Measurements from ENCODE around the gene PDHB.
"Not testable (repeated sequence)": the region's sequence is repeated elsewhere in the genome, so short reads cannot be mapped to it uniquely, and the experiment has no call there.

PDHB gene
- 60.1 to 80.4 (median 64.4) reads per million in 4 experiments for total RNA-seq

- DNase-seq, result peak; percentile 79
These were observed at the start of gene PDHB for GRCh38 chr3:58433400-58434167. TSS of gene PDHB (minus strand) at chr3:58433832. CDS start at chr3:58433809, 23 bp downstream.

DNA sequence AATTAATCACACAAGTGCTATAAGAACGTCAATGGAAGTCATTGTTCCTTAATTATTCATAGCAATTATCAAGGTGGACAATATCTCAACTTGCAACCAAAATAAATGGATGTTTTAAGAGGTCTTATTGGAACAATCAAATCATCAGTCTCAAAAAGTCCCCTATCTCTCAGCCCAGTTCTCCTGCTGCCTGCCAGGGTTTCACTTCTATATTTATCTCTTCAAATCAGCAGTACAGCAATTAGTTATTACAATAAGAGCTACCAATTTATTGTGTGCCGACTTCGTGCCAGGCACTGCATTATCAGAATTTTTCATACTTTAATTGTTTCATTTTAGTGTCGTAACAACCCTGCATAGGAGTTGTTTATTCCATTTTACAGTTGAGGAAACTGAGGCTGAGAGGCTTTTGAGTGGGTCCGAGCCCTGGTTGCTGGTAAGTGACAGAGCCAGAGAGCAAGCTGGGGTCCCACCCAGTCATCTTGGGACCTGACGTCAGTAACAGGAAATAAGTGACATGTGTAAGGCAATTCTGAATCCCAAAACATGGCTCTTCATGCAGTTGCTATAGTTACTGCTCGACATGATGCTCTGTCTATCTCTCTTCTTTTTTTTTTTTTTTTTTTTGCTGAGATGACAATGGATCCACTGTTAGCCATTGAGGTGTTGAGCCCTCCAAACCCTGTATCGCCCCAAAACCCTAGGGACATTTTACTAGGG is 49.4 kb upstream of the PDHB start:
- no peak for DNase-seq

DNA sequence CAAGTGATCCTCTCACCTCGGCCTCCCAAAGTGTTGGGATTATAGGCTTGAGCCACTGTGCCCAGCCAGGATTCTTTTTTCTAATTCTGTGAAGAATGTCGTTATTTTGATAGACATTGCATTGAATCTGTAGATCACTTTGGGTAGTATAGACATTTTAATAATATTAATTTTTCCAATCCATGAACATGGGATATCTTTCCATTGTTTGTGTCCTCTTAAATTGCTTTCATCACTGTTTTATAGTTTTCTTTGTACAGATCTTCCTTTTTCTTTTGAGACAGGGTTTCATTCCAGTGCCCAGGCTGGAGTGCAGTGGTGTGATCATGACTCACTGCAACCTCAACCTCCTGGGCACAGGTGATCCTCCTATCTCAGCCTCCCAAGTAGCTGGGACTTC is 46.7 kb upstream of the PDHB start:
- no peak for DNase-seq

DNA sequence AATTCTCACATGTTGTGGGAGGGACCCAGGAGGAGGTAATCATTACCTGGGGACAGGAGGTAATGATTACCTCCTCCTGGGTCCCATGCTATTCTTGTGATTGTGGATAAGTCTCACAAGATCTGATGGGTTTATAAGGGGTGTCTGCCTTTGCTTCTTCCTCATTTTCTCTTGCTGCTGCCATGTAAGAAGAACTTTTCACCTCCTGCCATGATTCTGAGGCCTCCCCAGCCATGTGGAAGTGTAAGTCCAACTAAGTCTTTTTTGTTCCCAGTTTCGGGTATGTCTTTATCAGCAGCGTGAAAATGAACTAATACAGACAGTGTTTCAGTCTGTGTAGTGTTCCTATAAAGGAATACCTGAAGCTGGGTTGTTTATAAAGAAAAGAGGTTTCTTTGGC is 45.1 kb upstream of the PDHB start:
- DNase-seq, result no peak

DNA sequence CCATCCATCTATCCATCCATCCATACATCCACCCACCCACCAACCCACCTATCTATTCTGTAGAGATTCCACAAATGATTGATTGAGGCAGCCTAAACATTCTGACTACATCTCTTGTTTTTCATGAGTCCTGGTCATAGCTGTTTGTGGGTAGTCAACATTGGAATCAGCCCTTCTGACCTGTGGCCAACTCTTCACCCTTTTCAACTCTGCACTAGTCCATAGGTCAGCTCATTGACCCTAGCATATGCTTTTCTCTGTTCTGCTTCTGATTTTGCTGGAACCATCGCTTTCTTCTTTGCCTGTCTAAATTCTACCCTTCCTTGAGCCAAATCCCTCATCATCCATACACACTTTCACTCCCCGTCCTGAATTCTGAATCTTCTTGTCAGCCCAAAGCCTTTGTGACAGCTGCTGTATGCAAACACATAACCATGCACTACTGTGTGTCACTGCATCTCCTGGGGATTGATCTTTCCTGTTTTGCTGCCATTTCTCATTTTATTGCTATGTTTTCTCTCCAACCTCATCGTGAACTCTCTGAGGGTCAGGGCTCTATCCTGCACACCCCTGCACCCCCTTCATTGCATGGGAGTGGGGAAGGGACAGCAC is 41.4 kb upstream of the PDHB start:
- DNase-seq, result no peak

DNA sequence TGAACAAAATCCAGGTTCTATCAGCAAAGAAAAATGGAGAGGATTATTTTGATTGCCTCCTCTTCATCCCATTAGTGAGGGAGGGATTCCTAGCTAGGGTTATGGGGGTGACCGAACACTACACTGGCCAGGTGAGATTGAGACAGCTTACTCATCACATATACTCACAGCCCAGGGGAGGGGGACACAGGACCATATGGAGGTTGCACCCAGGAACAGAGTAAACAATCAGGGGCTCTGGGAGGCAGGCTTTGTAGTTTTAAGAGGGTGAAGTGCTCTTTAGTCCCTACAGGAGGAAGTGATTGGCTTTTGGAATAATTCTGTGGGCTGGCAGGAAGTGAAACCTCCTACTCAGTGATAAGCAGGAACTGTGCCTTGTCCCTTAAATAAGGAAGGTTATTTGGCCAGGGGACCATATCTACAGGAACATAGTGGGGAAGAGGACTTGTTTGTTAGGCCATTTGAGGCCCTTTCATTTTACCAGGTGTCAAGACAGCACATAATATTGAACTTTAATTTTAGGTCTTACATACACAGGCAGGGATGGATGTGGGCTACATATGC is 40.8 kb upstream of the PDHB start:
- DNase-seq, result no peak

DNA sequence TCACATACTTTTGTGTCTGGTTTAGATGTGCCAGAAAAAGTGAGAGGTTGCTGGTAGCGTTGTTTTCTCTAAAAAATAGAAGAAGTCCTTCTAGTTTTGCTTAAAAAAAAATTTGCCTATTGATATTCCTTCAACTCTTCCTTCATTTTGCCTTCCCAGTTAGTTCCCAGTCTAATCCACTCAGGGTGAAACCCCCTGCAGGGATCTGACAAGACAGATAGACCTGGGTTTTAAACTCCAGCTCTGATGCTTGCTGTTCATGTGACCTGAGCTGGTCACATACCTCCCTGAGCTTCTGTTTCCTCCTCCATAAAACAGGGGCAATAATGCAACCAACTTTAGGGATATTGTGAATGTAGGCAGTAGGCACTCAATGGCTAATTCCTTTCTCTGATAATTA is 39.6 kb upstream of the PDHB start:
- no peak for DNase-seq

DNA sequence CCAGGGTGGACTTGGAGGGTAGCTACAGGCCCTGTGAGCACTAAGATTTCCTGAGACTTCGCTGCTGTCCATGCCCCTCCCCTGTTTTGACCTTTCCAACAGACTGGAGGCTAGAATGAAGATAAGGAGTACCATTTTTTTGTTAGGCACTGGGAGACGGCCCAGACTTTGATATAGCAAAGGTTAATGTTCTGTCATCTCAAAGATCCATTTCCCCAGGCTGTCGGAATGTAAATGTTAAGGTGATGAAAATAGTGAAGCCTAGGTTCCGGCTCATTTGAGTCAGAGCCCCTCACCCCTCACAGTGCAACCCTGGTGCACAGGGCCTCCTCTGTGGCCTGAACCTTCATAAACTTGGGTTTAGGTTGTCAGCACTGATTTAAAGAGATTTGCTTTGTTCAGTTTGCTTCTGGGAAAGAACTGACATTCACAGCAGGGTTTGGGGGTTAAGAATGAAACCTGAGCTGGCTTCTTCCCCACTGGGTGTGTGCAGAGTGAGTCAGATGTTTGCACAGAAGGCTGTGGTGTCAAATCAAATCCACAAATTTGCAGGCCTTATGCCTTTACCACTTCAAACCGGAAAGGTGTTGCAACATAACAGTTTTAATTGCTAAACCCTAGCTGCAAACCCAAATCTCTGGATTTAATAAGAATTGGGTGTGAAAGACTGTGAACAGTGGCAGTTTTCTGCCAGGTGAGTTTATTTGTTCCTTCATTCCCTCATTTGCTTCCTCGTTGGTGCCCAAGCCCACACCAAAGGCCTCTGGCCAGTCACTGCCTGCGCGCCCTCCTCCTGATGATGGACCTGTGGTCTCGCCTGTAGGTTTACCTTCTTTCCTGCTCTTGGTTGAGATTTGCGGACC is 37.6 kb upstream of the PDHB start:
- no peak for DNase-seq

GRCh38 chr3:58470363-58471024 is 36.9 kb upstream of the PDHB start:
- no peak for DNase-seq

GRCh38 chr3:58469096-58469495 is 35.5 kb upstream of the PDHB start:
- no peak for DNase-seq

- no peak for DNase-seq
These were observed 33.4 kb upstream of the PDHB start for GRCh38 chr3:58466899-58467563.

DNA sequence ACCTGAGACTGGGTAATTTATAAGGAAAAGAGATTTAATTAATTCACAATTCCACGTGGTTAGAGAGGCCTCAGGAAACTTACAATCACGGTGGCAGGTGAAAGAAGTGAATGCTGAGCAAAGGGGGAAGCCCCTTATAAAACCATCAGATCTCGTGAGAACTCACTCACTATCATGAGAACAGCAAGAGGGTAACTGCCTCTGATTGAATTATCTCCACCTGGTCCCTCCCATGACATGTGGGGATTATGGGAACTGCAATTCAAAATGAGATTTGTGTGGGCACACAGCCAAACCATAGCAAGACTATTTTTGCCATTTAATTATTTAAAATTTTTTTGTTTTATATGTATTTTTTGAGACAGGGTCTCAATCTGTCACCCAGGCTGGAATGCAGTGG is 31.2 kb upstream of the PDHB start:
- no peak for DNase-seq

- DNase-seq, result no peak
These were observed 30.3 kb upstream of the PDHB start for GRCh38 chr3:58463942-58464271.

GRCh38 chr3:58463181-58463941 is 29.7 kb upstream of the PDHB start:
- peak; percentile 8 for DNase-seq

DNA sequence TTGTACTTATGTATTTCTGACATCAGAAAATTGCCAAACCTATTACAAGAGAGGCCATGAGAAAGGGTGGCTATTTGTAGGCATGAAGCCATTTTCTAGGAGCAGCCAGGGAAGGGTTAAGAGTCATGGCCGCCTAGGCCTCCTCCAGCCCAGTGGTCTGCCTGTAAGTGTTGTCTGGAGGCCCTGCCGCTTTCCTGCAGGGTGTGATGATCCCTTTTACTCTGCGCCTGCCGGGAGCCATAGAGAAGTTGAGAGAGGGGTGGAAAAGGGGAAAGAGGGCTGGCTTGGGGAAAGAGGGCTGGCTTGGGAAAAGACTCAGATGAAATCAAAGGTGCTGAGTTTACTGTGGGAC is 29.2 kb upstream of the PDHB start:
- no peak for DNase-seq

GRCh38 chr3:58459160-58459559 is 25.5 kb upstream of the PDHB start:
- no peak for DNase-seq

DNA sequence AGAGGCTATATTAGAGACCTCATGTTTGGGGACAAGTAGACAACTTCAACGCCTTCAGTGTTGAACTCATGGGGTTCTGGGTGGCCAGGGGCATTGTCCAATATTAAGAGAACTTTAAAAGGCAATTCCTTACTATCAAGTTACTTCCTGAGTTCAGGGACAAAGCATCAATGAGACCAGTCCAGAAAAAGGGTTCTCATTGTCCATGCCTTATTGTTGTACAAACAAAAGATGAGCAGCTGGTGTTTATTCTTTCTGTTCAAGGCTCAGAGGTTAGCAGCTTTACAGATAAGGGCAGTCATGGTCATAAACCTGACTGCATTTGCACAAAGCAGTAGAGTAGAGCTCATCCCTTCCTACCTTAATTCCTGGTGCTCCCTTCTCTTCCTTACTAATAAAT is 18.5 kb upstream of the PDHB start:
- DNase-seq, result no peak

DNA sequence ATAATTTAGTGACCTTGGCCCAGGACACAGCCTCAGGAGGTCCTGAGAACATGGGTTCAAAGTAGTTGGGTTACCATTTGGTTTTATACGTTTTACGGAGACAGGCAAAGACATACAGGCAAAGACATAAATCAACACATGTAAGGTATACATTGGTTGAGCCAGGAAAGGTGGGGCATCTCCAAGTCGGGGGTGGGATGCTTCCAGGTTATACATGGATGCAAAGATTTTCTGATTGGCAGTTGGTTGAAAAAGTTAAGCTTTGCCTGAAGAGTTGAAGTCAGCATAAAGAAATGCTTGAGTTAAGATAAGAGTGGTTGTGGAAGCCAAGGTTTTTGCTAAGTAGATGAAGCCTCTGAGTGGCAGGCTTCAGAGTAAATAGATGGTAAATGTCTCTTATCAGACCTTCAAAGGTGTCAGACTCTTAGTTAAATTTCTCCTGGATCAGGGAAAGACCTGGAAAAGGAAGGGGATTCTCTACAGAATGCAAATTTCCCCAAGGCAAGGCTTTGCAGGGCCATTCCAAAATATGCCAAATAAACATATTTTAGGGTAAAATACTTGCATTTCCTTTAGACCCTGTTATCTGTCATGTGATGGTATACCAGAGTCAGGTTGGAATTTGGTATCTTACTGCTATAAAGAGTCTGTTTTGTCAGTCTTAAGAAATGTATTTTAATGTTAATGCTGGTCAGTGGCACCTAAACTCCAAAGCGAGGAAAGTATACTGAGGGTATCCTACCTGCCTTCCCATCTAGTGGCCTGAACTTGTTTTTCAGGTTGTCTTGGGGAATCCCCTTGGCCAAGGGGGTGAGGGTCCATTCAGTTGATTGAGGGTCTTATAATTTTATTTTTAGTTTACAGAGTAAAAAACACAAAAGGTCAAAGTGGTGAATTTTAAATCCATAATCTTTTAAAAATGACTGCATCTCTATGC is 8.2 kb upstream of the PDHB start:
- no peak for DNase-seq

GRCh38 chr3:58440996-58441355 is 7.3 kb upstream of the PDHB start:
- DNase-seq, result not testable (repeated sequence)

DNA sequence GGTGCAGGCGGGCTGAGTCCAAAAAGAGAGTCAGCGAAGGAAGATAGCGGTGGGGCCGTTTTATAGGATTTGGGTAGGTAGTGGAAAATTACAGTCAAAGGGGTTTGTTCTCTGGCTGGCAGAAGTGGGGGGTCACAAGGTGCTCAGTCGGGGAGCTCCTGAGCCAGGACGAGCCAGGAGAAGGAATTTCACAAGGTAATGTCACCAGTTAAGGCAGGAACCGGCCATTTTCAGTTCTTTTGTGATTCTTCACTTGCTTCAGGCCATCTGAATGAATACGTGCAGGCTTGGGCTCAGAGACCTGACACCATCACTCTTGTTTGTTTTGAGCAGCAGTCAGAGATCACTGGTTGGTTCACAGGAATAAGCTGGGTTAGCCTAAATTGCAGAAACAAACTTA is 3.6 kb upstream of the PDHB start:
- DNase-seq, result not testable (repeated sequence)

Measured in effector CD8-positive, alpha-beta T cell (primary cell).